ENCODE data around the gene KCMF1.

The KCMF1 gene

DNA sequence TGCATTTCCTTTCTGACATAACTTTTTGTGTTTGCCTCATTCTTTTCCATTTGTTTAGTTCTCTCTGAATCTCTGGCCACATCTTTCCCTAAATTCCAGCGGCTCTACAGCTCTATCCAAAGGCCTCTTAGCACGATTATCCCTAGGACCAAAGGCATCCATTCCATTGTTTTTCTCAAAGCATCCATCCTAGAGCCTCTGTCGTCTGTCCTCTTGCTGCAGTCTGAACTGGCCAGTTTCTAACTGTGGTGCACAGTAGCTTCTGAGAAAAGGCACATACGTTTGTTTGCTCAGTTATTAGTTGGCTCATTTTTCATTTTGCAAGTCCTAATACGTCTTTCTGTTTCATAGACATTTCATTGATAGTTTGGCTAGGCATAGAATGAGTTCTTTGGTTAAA lies 116.6 kb downstream of the KCMF1 start:
- DNase-seq, result no peak

DNA sequence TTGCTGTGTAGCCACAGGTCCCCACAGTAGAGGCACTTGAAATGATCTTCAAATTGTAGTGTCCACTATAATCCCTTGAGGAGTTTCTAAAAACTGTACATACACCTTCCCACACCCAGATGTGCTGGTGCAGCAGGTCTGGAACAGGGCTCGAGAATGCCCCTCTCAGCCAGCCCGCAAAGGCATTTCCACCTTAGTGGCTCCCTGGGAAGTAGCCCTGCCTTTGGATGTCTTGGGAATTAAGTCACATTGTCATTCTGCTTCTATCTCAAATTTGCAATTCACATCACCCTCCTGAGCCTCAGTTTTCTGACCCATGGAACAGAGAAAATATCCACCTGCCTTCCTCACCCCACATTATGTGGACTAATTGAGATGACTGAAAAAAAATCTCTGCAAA lies 118.0 kb downstream of the KCMF1 start:
- no peak for DNase-seq

DNA sequence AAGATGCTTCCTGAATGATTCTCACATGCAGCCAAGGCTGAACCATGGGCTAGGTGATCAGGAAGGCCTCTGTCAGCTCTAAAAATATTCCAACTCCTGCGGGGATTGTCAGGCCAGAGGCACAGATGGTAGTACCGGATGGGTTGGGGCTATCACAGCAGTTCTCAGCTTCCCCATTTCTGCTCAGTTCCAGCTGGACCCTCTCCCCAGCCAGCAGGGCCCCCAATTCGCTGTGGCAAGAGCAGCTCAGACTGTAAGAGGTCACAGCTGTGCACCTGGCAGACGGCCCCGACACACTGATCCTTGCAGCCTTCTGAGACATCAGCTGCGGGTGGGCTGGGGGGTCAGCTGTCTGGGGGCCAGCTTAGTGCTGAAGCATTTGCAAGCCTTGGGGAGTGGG lies 118.6 kb downstream of the KCMF1 start:
- no peak for DNase-seq

- DNase-seq, result no peak
Measured at GRCh38 chr2:85091838-85092237, 120.9 kb downstream of the KCMF1 start.

DNA sequence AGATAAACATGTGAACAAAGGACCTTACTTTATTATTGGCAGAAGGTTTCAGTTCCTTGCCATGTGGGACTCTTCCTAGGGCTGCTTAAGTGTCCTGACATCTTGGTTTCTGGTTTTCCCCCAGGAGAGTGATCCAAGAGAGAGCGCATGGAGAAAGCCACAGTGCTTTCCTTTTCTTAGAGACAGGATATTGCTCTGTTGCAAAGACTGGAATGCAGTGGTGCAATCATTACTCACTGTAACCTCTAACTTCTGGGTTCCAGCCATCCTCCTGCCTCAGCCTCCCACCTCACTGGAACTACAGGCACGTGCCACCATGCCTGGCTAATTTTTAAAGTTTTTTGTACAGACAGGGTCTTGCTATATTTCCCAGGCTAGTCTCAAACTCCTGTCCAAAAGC lies 124.1 kb downstream of the KCMF1 start:
- no peak for DNase-seq

GRCh38 chr2:85096616-85097015 lies 125.7 kb downstream of the KCMF1 start:
- no peak for DNase-seq

DNA sequence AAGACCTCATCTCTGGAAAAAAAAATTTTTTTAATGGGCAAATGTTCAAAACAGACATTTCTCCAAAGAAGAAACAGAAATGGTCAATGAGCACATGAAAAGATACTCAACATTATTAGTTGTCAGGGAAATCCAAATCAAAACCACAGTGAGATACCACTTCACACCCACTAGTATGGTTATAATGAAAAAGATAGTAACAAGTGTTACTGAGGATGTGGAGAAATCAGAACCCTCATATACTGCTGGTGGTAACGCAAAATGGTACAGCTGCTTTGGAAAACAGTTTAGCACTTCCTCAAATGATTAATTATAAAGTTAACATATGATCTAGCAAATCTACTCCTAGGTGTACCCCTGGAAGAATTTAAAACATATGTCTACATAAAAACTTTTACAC lies 133.3 kb downstream of the KCMF1 start:
- no peak for DNase-seq

GRCh38 chr2:85106489-85107180 lies 135.7 kb downstream of the KCMF1 start:
- DNase-seq, result no peak
